HG03039 (cell line): ENCODE measurements around the gene OR1J2.

ENCODE experiments used
- ATAC-seq: cut with Tn5 transposase; IDR thresholded peaks from one replicate; pipeline ENCODE4 v1.9.1; 2021; ENCODE audit warnings: mild to moderate bottlenecking, moderate library complexity; ENCODE audit not compliant: unreplicated experiment

Gene OR1J2

DNA sequence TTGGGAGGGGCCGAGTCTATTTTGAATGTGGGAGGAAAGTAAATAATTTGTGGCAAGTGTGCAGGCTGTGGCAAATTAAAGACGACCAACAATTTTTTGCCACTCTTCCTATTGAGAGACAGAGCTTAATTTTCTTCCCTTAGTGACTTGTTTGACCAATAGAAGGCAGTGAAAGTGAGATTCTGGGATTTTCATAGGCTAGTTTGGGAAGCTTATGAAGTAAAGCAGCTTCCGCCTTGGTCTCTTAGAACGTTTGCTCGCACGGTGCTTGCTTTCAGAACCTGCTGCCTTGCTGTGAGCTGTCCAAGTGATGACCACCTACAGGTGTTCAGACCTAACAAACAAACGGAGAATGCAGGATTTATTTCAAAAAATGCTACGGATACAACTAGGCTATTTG lies 35.6 kb downstream of the OR1J2 start:
- no peak for ATAC-seq

DNA sequence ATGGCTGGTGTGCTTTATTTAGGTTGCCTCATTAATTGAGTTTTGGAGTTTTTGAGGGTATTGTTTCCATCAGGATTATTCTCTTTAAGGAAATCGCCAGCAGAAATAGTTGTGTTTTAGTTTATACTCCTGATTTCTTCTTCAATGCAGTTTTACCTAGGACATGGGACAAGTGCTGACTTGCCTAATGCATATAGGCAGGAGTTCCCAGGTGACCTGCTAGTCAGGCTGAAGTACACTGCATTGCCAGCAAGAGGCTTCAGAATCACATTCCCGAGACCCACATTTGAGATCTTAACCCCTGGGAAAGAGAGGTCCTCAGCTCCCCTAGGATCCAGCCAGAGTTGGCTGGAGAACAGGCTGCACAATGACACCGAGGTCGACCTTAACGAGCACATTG lies 40.8 kb downstream of the OR1J2 start:
- no peak for ATAC-seq

DNA sequence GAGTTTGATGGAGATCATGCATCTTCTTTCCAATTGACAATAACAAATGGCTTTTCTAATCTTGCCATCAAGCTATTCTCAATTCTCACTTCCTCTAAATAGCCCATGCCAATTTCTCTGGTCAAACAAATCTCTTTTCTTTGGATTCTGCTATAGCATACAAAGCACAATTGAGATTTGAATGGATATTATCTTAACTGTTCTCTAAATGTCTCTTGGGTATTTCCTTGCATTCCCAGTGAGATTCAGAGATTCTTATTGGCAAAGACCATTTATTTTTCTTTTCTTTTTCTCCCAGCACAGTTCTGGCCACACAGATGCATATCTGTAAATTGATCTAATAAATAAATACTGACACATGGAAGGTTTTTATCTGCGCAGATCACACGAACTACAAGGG lies 42.2 kb downstream of the OR1J2 start, which contains the start of gene OR1N2:
Gene OR1N2, plus strand, starts transcription at position 301 of the 400 bp plus-strand sequence. CDS start 100 bp downstream, outside the sequence.
- no peak for ATAC-seq
